HUES6 (cell line): Measurements from ENCODE around the gene CRIM1.

Source experiments
- H3K27ac ChIP-seq: 2 replicates; pipeline ENCODE4 v1.7.0; 2013; ENCODE audit warnings: low read depth, mild to moderate bottlenecking, low read length, inconsistent platforms
- H3K27me3 ChIP-seq: 2 replicates; pipeline ENCODE4 v1.6.1; 2013; ENCODE audit warnings: low read length; ENCODE audit not compliant: control insufficient read depth, insufficient read depth
- H3K36me3 ChIP-seq: 2 replicates; pipeline ENCODE4 v1.6.1; 2013; ENCODE audit warnings: low read length; ENCODE audit not compliant: control insufficient read depth, insufficient read depth
- H3K4me1 ChIP-seq: 2 replicates; pipeline ENCODE4 v1.6.1; 2013; ENCODE audit warnings: low read length; ENCODE audit not compliant: control insufficient read depth, insufficient read depth
- H3K4me3 ChIP-seq: 2 replicates; pipeline ENCODE4 v1.5.1; 2013; ENCODE audit warnings: low read depth, low read length
- H3K9ac ChIP-seq: one replicate; pipeline ENCODE4 v1.6.1; 2013; ENCODE audit warnings: mild to moderate bottlenecking, low read length
- H3K9me3 ChIP-seq: 2 replicates; pipeline ENCODE4 v1.6.1; 2013; ENCODE audit warnings: low read depth, low read length; ENCODE audit not compliant: control insufficient read depth, insufficient read depth

The CRIM1 gene

DNA sequence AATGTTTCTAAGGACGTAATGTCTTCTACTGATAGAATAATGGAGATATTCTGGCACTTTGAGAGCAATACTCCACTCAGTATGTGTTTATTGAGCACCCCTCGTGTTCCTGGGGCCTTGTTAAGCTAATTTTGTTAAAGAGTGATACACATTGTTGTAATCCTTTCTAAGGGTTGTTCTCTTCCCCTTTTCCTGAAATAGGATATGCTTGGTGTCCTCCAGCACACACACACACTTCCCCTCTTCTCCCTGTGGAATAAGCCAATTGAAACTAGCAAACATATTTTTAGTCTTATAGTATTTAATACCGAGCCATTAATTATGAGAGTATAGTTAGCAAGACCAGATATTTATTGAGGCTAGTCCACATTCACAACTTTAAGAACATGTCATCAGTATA, 114.1 kb downstream of the CRIM1 start:
- Histone ChIP-seq H3K27me3 (no peaks in the 10 kb centered on the region), H3K36me3 (peaks cover 75% of the 10 kb centered on the region), H3K4me1 (peaks cover 11% of the 10 kb centered on the region; the same call in 1 of the 2 replicates), H3K27ac (no peak overlapping the region), H3K4me3 (no peak overlapping the region), H3K9me3 (peaks cover 4% of the 10 kb centered on the region; the same call in 1 of the 2 replicates), H3K9ac (no peak overlapping the region)

GRCh38 chr2:36473230-36473629, 117.7 kb downstream of the CRIM1 start:
- H3K9ac ChIP-seq, result no peak overlapping the region
- H3K36me3 ChIP-seq, result peaks cover 76% of the 10 kb centered on the region
- no peak overlapping the region for H3K4me3 ChIP-seq
- H3K9me3 ChIP-seq, result peaks cover 14% of the 10 kb centered on the region; the same call in 1 of the 2 replicates
- no peak overlapping the region for H3K27ac ChIP-seq
- peaks cover 11% of the 10 kb centered on the region; the same call in 1 of the 2 replicates for H3K4me1 ChIP-seq
- H3K27me3 ChIP-seq, result no peaks in the 10 kb centered on the region

DNA sequence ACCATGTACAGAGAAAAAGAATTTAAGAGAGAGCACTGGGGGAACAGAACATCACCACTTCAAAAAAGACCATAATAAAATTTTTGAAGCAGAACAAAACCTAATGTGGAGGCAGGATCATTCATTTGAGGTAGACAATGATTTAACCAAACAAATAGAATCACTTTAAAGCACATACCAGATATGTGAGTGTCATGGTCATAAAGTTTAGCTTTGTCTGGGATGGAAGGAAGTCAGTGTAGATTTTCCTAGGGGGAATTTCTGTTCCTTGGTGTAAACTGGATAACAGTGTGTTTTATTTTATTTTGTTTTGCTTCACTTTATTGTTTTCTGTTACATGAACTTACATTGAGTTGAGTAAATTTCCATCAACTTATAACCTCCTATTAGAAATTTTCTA, 120.8 kb downstream of the CRIM1 start:
- H3K27me3 ChIP-seq, result no peaks in the 10 kb centered on the region
- H3K4me1 ChIP-seq, result peaks cover 7% of the 10 kb centered on the region
- no peak overlapping the region for H3K9ac ChIP-seq
- peaks cover 14% of the 10 kb centered on the region; the same call in 1 of the 2 replicates for H3K9me3 ChIP-seq
- H3K36me3 ChIP-seq, result peaks cover 90% of the 10 kb centered on the region
- H3K4me3 ChIP-seq, result no peak overlapping the region
- no peak overlapping the region for H3K27ac ChIP-seq

DNA sequence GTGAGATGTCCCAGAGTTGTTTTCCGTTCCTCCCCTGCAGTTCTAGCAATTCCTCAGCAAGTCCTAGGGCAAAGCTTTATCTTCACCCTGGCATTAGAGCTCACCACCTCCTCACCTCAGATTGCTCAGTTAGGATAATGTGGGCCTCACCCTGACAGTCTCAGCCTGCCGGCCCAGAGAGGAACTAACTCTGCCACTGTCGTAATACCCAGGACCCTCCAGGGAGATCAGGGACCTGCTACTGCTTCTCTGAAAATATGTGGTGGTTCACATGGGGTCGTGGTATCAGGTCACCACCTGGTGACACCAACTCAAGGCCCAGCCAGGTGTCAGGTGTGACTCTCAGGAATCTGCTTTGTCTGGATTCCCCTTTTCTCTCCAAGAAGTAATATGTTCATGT, 121.7 kb downstream of the CRIM1 start:
- Histone ChIP-seq H3K4me1 (peaks cover 7% of the 10 kb centered on the region), H3K27ac (no peak overlapping the region), H3K4me3 (no peak overlapping the region), H3K27me3 (no peaks in the 10 kb centered on the region), H3K9ac (no peak overlapping the region), H3K9me3 (peaks cover 14% of the 10 kb centered on the region; the same call in 1 of the 2 replicates), H3K36me3 (peaks cover 90% of the 10 kb centered on the region)

GRCh38 chr2:36477746-36478145, 122.2 kb downstream of the CRIM1 start:
- no peak overlapping the region for H3K4me3 ChIP-seq
- H3K4me1 ChIP-seq, result peaks cover 7% of the 10 kb centered on the region
- no peak overlapping the region for H3K27ac ChIP-seq
- peaks cover 14% of the 10 kb centered on the region; the same call in 1 of the 2 replicates for H3K9me3 ChIP-seq
- H3K27me3 ChIP-seq, result no peaks in the 10 kb centered on the region
- peaks cover 90% of the 10 kb centered on the region for H3K36me3 ChIP-seq
- no peak overlapping the region for H3K9ac ChIP-seq

GRCh38 chr2:36478332-36478738, 122.8 kb downstream of the CRIM1 start:
- H3K9ac ChIP-seq, result no peak overlapping the region
- H3K4me3 ChIP-seq, result no peak overlapping the region
- peaks cover 90% of the 10 kb centered on the region for H3K36me3 ChIP-seq
- H3K4me1 ChIP-seq, result peaks cover 7% of the 10 kb centered on the region
- peaks cover 14% of the 10 kb centered on the region; the same call in 1 of the 2 replicates for H3K9me3 ChIP-seq
- no peaks in the 10 kb centered on the region for H3K27me3 ChIP-seq
- no peak overlapping the region for H3K27ac ChIP-seq

GRCh38 chr2:36478999-36479398, 123.4 kb downstream of the CRIM1 start:
- H3K27ac ChIP-seq, result no peak overlapping the region
- peaks cover 95% of the 10 kb centered on the region for H3K36me3 ChIP-seq
- no peak overlapping the region for H3K9ac ChIP-seq
- no peak overlapping the region for H3K4me3 ChIP-seq
- H3K9me3 ChIP-seq, result peaks cover 14% of the 10 kb centered on the region; the same call in 1 of the 2 replicates
- peaks cover 7% of the 10 kb centered on the region for H3K4me1 ChIP-seq
- H3K27me3 ChIP-seq, result no peaks in the 10 kb centered on the region

DNA sequence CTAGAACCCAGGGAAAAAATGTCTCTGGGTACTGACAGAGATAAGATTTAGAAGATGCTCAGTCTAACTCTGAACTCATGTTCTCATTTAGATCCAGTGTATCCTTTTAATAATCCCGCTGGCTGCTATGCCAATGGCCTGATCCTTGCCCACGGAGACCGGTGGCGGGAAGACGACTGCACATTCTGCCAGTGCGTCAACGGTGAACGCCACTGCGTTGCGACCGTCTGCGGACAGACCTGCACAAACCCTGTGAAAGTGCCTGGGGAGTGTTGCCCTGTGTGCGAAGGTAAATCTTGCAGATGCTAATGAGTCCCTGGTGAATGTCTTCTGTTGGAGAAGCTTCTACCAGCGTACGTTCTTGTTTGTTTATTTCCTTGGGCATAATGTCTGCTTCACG, 123.8 kb downstream of the CRIM1 start:
- peaks cover 12% of the 10 kb centered on the region; the same call in 1 of the 2 replicates for H3K9me3 ChIP-seq
- peaks cover 96% of the 10 kb centered on the region for H3K36me3 ChIP-seq
- no peak overlapping the region for H3K9ac ChIP-seq
- H3K4me1 ChIP-seq, result peaks cover 7% of the 10 kb centered on the region
- H3K4me3 ChIP-seq, result no peak overlapping the region
- no peak overlapping the region for H3K27ac ChIP-seq
- no peaks in the 10 kb centered on the region for H3K27me3 ChIP-seq

GRCh38 chr2:36480028-36480427, 124.5 kb downstream of the CRIM1 start:
- H3K4me3 ChIP-seq, result no peak overlapping the region
- H3K9ac ChIP-seq, result no peak overlapping the region
- H3K27ac ChIP-seq, result no peak overlapping the region
- H3K4me1 ChIP-seq, result peaks cover 7% of the 10 kb centered on the region
- peaks cover 95% of the 10 kb centered on the region for H3K36me3 ChIP-seq
- H3K9me3 ChIP-seq, result peaks cover 11% of the 10 kb centered on the region; the same call in 1 of the 2 replicates
- H3K27me3 ChIP-seq, result no peaks in the 10 kb centered on the region

DNA sequence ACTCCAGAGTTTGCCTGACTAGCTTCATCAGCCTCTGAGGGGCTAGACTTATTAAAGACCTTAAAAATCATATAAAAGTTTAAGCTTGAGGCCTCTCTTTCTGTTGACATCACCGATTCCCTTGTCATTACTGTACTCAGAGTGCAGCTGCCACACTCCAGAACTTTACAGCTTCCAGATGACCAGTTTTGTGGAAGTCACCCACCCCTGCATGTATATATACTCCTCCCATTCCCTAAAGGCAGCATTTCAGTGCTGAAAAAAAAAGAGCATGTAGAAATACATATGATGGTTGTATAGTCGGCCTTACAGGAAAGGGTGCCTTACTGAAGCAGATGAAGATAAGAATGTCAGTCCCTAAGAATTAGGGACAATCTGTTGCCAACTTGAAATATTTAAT, 125.1 kb downstream of the CRIM1 start:
- Histone ChIP-seq H3K36me3 (peaks cover 95% of the 10 kb centered on the region), H3K27me3 (no peaks in the 10 kb centered on the region), H3K9me3 (peaks cover 6% of the 10 kb centered on the region; the same call in 1 of the 2 replicates), H3K4me1 (peaks cover 7% of the 10 kb centered on the region), H3K9ac (no peak overlapping the region), H3K4me3 (no peak overlapping the region), H3K27ac (no peak overlapping the region)

- Histone ChIP-seq H3K9me3 (no peaks in the 10 kb centered on the region), H3K9ac (no peak overlapping the region), H3K27ac (no peak overlapping the region), H3K4me1 (peaks cover 16% of the 10 kb centered on the region), H3K4me3 (no peak overlapping the region), H3K36me3 (peaks cover 86% of the 10 kb centered on the region), H3K27me3 (no peaks in the 10 kb centered on the region)
Observed at GRCh38 chr2:36481709-36482108, 126.1 kb downstream of the CRIM1 start.
